Measurements from ENCODE around the gene RHOF. TPM values are rescaled to one million over a fixed set of nuclear protein-coding genes. Genes with fewer than 3 reads are reported as not detected.
"Not testable (repeated sequence)": the region's sequence is repeated elsewhere in the genome, so short reads cannot be mapped to it uniquely, and the experiment has no call there.

RHOF gene
- polyA plus RNA-seq, 3 donors, result 12.3 to 13.2 (median 12.9) TPM

DNA sequence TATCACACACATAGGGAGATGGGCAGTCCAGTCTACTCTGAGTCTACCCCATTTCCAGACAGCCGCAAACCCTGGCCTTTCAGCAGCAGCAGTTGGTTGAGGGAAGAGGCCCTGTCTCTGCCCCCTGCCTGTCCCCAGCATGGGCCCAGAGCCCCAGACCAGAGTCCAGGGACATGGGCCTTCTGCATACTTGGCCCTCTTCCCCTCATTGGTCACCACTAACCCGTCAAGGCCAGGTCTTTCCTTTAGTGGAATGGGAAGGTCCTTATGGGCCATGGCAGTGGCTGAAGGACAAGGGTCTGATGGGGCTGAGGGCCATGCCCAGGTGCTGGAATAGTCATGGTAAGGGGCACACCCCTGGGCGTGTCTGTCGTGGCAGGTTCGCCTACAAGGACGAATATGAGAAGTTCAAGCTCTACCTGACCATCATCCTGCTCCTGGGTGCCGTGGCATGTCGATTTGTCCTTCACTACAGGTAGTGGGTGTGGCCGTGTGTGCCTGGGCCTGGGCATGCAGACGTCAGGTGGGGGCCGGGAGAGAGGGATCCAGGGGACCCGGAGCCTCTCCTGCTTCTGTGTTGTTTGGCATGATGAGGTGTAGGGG lies 41.6 kb downstream of the RHOF start:
- no peak for DNase-seq

GRCh38 chr12:121751034-121751433 lies 42.5 kb downstream of the RHOF start:
- DNase-seq, result no peak

GRCh38 chr12:121750507-121750955 lies 43.0 kb downstream of the RHOF start:
- DNase-seq, result no peak

GRCh38 chr12:121749267-121749666 lies 44.2 kb downstream of the RHOF start:
- no peak for DNase-seq

DNA sequence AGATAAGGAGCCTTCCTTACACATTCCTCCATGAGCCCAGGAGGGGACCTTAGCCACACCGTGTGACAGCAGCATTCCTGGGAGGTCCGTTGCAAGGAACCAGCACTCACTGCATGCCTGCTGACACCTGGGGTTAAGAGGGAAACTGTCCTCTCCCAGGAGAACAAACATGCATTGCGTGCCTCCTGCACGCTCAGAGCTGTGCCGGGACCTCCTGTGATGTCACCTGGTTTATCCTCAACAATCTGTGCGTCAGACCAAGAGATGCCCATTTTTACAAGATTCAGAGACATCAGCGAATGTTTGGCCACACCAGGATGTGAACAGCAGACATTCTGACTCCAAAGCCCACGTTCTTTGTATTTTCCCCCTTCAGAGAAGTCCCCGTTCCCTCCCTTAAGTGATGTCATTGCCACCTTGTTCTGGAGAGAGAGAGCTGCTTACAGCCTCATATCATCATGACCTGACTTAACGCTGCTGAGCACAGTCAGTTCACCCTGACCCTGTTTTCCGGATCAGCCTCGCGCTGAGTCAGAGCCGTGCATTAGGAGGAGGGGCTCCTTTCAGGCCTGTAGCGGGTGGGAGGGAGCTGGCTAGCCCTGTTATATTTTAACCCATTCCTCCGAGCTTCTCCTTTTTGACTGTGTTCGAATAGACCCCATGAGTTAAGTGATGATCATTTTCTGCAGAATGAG lies 44.8 kb downstream of the RHOF start:
- peak; percentile 72 for DNase-seq

DNA sequence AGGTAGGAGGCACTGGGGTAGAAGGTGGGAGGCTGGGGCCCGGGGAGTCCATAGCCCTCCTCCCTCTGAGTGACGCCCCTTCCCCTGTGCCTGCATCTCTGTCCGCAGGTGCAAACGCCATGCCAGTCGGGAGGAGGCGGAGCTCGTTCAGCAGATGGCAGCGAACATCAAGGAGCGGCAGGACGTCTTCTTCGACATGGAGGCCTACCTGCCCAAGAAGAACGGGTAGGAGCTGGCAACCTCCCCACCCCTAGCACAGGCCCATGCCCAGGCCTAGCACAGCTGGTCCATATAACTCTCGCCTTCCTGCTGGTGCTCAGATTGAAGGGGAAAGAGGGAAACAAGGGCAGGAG lies 45.3 kb downstream of the RHOF start:
- DNase-seq, result no peak

GRCh38 chr12:121745545-121745944 lies 47.9 kb downstream of the RHOF start:
- DNase-seq, result not testable (repeated sequence)

DNA sequence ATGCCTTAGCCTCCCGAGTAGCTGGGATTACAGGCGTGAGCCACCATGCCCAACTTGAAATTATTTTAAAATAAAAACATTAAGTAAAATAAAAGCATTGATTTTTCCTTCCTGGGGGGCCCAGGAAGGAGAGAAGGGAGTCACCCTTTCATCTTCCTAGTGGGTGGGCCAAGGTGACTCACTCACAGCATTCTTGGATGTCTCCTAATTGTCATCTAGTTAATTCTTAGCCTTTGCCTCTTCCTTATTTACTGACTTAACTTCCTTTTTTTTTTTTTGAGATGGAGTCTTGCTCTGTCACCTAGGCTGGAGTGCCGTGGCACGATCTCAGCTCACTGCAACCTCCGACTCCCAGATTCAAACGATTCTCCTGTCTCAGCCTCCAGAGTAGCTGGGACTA lies 51.7 kb downstream of the RHOF start:
- DNase-seq, result no peak

DNA sequence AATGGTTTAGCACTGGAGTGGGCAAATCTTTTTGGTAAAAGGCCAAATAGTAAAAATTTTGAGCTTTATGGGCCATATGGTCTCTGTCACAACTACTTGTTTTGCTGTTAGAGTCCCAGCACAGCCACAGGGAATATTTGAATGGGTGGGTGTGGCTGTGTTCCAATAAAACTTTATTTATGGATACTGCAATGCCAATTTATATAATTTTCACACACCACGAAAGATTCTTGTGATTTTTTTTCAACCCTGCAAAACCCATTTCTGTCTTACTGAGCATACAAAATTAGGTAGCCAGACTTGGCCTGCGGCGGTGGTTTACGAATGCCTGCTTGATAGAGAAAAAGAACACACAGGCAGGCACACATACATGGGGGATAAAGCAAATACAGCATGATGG lies 52.6 kb downstream of the RHOF start:
- DNase-seq, result no peak

DNA sequence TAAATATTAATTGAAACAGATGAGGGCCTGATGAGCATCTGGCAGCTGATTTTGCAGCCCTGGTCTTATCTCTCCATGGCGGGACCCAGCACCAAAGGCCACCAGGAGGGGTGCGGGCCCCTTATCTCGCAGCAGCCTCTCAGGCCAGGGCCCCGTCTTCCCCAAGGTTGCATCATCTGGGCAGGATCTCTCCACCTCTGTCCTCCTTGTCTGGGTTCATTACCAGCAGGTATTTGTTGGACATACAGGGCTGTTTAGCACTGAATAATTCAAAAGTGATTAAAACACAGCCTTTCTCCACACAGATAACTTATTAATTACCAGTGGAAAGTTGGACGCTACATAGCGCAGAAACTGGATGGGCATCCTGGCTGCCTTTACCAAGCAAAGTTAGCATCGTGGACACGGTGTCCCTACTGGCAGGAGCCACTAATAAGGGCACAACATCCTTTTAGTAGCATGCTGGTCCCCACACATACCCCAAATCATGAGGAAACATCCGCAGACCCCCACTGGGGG lies 55.1 kb downstream of the RHOF start:
- no peak for DNase-seq

- DNase-seq, result no peak
Measured at GRCh38 chr12:121733849-121734248, 59.6 kb downstream of the RHOF start.

DNA sequence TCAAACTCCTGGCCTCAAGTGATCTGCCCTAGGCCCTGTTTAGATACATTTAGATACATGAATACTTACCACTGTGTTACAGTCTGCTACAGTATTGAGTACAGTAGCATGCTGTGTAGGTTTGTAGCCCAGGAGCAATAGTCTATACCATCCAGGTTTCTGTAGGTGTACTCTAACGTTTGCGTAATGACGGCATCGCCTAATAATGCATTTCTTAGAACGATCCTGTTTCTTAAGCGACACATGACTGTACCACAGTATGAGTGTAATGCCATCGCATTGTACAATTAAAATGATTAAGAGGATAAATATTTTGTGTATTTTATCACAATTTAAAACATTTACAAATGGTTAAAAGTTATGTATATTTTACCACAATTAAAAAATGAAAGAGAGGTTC lies 62.0 kb downstream of the RHOF start:
- DNase-seq, result no peak

DNA sequence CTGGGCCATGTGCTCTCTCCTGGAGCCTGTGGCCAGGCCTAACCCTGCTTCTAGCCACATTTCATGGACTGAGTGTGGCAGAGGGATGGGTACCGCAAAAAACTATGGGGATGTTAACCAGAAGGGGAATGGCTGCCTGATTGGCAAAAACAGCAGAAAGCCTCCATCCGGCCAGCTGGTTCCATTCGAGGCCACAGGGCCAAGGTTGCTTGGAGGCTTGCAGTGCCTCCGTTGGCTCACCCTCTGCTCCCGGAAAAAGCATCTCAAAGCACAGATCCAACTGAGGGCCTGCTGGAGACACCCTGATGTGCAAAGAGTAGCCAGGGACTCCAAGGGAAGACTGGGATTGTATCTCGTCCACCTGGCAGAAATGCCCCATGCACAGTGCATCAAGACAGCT lies 64.5 kb downstream of the RHOF start:
- no peak for DNase-seq

Other genes starting within 250 kb of the RHOF start
- 10 to 100 TPM; 77.4 to 80.0 (median 79.4) TPM for gene KDM2B, start 212.7 kb downstream of the RHOF start, polyA plus RNA-seq (ENCODE audit: insufficient read length in 3 of 3)
- gene ORAI1, start 167.2 kb downstream of the RHOF start, polyA plus RNA-seq (ENCODE audit: insufficient read length in 3 of 3), result 10 to 100 TPM; 13.7 to 17.2 (median 15.9) TPM
- 1 to 10 TPM; 1.8 to 2.5 (median 1.9) TPM for gene MORN3, start 124.0 kb downstream of the RHOF start, polyA plus RNA-seq (ENCODE audit: insufficient read length in 3 of 3)
- gene TMEM120B, start 80.9 kb downstream of the RHOF start, polyA plus RNA-seq (ENCODE audit: insufficient read length in 3 of 3), result 10 to 100 TPM; 10.4 to 16.8 (median 15.7) TPM
- gene SETD1B, start 10.3 kb upstream of the RHOF start, polyA plus RNA-seq (ENCODE audit: insufficient read length in 3 of 3), result 10 to 100 TPM; 16.6 to 20.5 (median 17.9) TPM
- 1 to 10 TPM; 3.2 to 5.0 (median 4.4) TPM for gene HPD, start 65.2 kb upstream of the RHOF start, polyA plus RNA-seq (ENCODE audit: insufficient read length in 3 of 3)
- gene PSMD9, start 95.1 kb upstream of the RHOF start, polyA plus RNA-seq (ENCODE audit: insufficient read length in 3 of 3), result 10 to 100 TPM; 48.3 to 60.2 (median 57.2) TPM
- 10 to 100 TPM in 2 of 3 donors, 1 to 10 TPM in 1; 7.8 to 16.1 (median 15.4) TPM for gene CFAP251, start 124.9 kb upstream of the RHOF start, polyA plus RNA-seq (ENCODE audit: insufficient read length in 3 of 3)
- gene BCL7A, start 228.2 kb upstream of the RHOF start, polyA plus RNA-seq (ENCODE audit: insufficient read length in 3 of 3), result 10 to 100 TPM; 39.8 to 45.1 (median 40.7) TPM

All from renal pelvis (tissue), 4 donors.